Fibroblast of upper back skin (primary cell): ENCODE results near the gene ENAH.
"Not testable (repeated sequence)": the region's sequence is repeated elsewhere in the genome, so short reads cannot be mapped to it uniquely, and the experiment has no call there.

Experiments
- DNase-seq: peaks from one replicate; pipeline ENCODE4 v3.0.0-alpha.2; 2013

The ENAH gene

DNA sequence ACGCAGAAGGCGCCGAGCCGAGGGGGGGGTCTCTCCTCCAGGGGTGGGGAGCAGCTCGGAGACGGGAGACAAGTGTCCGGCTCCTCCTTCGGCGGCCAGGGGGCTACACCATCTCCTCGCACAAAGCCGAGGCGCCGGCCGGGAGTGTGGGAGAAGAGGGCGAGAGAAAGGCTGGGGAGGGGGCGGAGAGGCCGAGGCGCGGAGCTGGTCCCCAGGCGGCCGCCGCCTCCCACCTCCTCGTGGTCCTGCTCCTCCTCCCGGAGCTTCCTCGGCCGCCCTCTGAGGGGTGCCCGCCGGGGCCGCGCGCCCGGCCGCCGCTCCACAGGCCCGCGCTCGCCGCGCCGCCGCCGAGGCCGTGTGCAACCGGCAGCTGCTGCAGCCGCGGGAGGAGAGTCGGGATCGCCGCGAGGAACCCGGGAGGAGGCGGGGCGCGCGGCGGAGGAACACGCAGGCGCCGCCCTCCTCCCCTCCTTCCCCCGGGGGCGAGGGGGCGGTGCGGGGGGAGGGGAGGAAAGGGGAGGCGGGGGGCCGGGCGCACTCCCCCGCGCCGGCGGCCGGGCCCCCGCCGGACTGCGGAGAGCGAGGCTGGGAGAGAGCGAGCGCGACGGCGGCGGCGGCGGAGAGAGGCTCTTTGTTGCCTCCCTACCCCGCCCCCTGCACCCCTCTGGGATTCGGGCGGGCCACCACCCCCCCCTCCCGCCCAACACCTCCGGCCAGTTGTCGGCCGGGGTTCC is at the start of gene ENAH:
ENAH (minus strand) TSS at position 395 of the 734 bp plus-strand sequence. CDS start 433 bp downstream, outside the sequence.
- DNase-seq = peak; percentile 88

- peak; percentile 47 for DNase-seq
Measured at GRCh38 chr1:225700889-225701465, 48.1 kb upstream of the ENAH start.

DNA sequence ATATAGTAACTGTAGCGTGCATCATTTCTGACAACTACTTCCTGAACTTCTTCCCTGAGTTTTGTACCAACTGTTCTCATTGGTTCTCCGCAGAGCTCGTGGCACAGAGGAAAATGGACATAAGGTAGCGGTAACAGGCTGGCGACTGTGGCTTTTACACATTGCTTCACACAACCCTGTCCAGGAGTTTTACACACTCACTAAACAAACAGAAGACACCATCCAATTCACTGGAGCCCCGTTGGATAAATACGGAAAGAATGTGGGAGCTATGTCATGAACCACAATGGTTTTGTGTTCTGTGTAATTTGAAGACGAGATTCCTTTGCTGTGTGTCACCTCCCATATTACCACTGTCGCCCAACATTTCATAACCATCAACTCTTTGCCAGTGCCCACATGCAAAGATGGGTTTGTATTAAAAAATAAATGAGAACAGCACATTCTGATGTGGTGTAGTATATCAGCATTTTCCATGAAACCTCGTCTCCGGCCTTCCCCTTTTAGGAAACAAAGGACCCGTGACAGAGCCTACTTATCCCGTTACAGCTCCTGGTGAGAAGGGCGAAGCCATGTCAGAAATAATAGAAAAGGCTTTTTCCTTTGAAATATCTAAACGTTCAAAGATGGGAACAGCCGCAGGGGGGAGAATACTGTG is 47.4 kb upstream of the ENAH start:
- DNase-seq = peak; percentile 99

DNA sequence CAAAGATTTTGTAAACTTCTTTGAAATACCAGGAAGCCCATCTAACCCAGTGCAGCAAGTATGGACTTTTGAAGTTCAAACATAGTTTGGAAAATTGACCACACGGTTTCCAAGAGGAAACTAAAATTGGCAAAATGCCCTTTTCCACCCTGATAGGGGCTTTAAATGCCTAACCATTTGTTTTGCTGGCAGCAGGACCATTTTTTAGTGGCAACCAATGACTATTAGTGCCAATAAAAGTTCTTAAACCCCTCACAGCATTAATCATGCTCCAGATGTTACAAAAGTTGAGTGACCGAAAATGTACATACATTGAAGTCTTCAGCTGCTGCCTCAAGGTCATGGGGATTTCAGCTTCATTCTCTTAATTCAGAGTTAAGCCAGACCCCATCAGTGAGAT is 46.4 kb upstream of the ENAH start:
- DNase-seq = peak; percentile 40

DNA sequence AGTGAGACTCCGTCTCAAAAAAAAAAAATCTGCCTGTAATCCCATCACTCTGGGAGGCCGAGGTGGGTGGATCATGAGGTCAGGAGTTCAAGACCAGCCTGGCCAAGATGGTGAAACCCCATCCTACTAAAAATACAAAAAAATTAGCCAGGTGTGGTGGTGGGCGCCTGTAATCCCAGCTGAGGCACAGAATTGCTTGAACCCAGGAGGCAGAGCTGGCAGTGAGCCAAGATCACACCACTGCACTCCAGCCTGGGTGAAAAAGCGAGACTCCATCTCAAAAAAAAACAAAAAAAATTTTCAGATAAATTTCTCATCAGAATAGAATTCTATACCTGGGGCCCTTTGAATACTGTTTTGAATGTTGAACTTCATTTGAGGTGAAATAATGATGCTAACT is 45.3 kb upstream of the ENAH start:
- DNase-seq = not testable (repeated sequence)

- no peak for DNase-seq
Measured at GRCh38 chr1:225697428-225697827, 44.5 kb upstream of the ENAH start.

DNA sequence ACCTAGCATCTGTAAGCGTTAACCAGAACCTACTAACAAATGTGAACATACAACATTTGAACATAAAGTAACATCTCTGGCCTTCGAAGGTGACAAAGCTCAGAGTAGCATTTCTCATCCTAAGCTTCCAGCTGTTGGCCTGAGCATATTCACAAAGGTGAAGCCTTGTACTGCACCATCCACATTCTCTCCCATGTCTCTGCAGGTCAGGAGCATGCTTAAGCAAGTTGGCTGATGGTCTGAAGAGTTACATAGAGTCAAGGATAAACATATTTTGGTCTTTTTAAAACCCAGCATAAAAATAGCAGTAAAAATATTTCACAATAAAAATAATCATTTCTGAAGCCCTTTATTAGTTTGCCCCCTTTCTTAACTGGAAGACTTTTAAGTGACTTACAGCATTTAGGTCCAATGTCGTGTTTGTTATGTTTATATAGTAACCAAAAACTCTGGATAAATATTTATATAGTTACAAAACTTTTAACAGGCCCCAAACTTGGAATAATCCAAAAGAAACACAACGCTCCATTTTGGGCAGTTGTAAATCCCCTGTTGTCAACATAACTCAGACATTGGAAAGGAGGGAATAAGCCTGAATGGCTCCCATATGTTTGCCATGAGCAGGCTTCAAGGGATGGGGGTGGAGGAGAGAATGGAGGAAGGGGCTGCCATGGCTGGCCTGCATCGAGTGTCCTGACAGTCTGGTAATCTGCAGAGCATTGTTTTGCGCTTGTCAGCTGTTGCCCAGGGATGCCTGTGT is 42.8 kb upstream of the ENAH start:
- no peak for DNase-seq

DNA sequence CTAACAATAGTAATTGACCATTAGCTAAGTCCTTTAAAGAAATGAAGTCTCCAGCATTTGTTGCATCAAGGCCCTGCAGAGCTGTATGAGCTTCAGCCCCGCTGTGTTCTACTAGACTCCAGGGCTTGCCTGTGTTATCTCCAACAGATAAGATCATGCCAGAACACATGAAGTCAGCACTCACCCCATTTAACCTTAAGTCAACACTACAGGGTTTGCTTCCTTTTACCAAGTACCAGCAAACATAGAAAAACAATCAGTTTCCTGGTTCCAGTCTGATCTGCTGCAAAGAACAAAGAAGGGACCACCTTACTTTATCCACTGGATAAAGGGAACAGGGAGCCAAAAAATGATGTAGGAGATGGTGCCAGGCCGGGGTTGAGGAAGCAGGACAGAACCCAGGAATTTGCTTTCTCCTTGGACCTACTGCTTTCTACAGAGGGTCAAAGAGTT is 41.3 kb upstream of the ENAH start:
- peak; percentile 31 for DNase-seq

DNA sequence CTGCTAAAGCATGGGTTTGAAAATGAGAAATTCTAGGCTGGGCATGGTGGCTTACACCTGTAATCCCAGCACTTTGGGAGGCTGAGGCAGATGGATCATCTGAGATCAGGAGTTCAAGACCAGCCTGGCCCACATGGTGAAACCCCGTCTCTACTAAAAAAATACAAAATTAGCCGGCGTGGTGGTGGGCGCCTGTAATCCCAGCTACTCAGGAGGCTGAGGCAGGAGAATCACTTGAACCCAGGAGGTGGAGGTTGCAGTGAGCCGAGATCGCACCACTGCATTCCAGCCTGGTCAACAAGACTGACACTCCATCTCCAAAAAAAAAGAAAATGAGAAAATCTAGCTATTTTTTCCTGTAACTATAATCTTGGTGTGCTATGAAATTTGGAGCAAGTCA is 40.8 kb upstream of the ENAH start:
- DNase-seq = not testable (repeated sequence)

DNA sequence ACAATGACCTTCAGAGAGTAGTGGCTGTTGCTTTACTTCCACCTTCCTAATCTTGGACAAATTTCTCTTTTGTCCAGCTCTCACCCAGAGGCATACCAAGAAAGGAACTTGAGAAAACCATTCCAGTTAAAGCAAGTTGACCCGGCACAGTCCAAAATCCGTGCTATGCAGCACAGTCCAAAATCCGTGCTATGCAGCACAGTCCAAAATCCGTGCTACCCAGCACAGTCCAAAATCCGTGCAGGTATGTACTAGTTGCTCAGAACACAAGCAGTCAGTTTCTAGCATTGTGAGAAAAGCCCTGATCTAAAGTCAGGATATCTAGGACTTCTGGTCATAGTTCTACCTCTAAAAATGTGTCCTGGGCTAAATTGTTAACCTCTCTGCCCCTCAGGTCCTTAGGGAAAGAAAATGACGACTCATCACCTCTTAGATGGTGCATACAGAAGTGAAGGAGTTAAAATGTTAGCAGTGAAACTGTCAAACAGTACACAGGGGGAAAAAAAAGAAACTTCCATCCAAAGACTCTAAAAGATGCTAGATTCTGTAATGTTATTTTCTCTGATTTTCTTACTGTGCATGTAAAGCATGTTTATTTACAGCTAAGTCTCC is 40.3 kb upstream of the ENAH start:
- no peak for DNase-seq

GRCh38 chr1:225692517-225692879 is 39.6 kb upstream of the ENAH start:
- no peak for DNase-seq

GRCh38 chr1:225691861-225692516 is 39.1 kb upstream of the ENAH start:
- DNase-seq = peak; percentile 97

DNA sequence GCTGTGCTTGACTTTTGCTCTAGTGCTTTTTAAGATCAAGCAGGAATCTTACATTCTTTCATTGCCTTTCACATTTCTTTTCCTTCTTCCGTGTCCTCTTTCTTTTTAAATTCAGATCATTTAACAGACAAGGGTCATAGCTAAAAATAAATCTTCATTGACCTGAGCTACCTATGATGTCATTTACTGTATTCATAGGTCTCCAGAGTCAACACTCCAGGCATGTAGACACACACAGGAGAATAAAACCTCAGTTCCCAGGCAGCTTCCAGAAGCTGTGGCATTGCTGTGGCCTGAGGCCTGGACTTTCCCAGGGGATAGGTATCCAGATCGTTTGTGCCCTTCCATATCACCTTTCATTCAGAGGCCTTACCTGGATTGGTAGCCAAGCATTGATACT is 38.5 kb upstream of the ENAH start:
- DNase-seq = peak; percentile 61

- DNase-seq = no peak
Measured at GRCh38 chr1:225689882-225690459, 37.0 kb upstream of the ENAH start.

GRCh38 chr1:225688345-225688744 is 35.4 kb upstream of the ENAH start:
- DNase-seq = no peak

DNA sequence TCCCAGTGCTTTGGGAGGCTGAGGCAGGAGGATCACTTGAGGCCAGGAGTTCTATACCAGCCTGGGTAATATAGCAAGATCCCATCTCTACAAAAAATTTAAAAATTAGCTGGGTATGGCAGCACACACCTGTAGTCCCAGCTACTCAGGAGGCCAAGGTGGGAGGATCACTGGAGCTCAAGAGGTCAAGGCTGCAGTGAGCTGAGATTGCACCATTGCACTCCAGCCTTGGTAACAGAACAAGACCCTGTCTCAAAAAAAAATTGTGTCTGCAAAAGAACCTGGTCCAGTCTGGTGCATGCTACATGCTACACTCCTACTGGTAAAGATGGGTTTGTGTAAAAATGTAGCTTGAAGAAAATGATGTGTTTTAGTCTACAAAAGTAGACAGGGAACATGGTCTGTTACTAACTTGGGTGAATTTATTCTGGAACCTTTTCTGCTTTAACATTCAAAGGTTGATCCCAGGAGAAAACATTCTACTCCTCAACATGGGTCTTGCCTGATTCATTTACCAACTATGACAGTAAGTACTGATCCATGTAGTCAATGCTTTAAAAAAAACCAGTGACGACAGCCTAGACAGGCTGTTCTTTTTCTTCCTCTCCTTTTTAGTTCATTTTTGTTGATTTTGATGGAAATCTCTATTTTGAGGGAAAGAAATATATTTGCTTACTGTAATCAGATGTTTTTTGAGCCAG is 32.7 kb upstream of the ENAH start:
- peak; percentile 65 for DNase-seq

DNA sequence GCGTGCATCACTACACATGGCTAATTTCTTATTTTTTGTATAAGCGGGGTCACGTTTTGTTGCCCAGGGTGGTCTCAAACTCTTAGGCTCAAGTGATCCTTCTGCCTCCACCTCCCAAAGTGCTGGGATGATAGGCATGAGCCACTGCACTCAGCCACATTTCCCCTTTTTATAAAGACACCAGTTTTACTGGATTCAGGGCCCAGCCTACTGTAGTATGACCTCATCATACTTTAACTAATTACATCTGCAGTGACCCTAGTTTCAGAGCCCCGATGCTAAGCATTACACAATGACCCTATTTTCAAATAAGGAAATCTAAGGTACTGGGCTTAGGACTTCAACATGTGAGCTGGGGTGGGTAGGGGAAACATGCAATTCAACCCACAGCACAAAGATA is 31.8 kb upstream of the ENAH start:
- DNase-seq = no peak

GRCh38 chr1:225681231-225681630 is 28.3 kb upstream of the ENAH start:
- no peak for DNase-seq

DNA sequence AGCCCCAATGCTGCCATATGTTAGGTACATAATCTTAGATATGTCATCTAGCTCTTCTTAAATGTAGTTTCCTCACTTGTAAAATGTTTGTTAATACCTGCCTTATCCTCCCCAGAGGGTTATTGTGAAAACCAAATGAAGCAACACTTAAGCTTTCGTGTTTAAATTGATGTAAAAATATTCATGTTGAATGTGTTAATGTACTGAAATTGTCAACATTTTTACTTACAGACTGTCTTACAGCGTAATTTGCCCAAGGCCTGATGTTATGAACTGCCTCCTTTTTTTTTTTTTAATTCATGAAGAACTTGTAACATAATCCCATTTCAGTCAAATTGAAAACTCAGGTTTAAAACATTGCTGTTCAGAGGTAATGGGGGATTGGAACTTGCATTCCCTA is 25.6 kb upstream of the ENAH start:
- DNase-seq = no peak

- no peak for DNase-seq
Measured at GRCh38 chr1:225677350-225678124, 24.6 kb upstream of the ENAH start.

- DNase-seq = peak; percentile 73
Measured at GRCh38 chr1:225674381-225674780, 21.5 kb upstream of the ENAH start.
